GM12872 (cell line): ENCODE measurements around the gene NTM.

Experiments
- CTCF ChIP-seq: IDR thresholded peaks from 3 replicates; pipeline ENCODE4 v1.5.1; 2011; ENCODE audit warnings: low read depth, mild to moderate bottlenecking, low read length, moderate library complexity; ENCODE audit not compliant: insufficient read depth

The NTM gene

GRCh38 chr11:132056689-132057088 lies 686.3 kb downstream of the NTM start:
- TF ChIP-seq CTCF = no peak

- TF ChIP-seq CTCF = no peak
Measured at GRCh38 chr11:132057266-132057665, 686.9 kb downstream of the NTM start.

GRCh38 chr11:132058211-132058772 lies 687.9 kb downstream of the NTM start:
- TF ChIP-seq CTCF = no peak

- TF ChIP-seq CTCF = no peak
Measured at GRCh38 chr11:132060567-132060966, 690.2 kb downstream of the NTM start.

- no peak for TF ChIP-seq CTCF
Measured at GRCh38 chr11:132062031-132062430, 691.6 kb downstream of the NTM start.

GRCh38 chr11:132062541-132062940 lies 692.1 kb downstream of the NTM start:
- no peak for TF ChIP-seq CTCF

- no peak for TF ChIP-seq CTCF
Measured at GRCh38 chr11:132064987-132065620, 694.7 kb downstream of the NTM start.
